GM19395 (cell line): ENCODE results near the gene TACR1.

ENCODE experiments used
- ATAC-seq: cut with Tn5 transposase; IDR thresholded peaks from one replicate; pipeline ENCODE4 v1.9.1; 2021; ENCODE audit warnings: mild to moderate bottlenecking, moderate library complexity; ENCODE audit not compliant: unreplicated experiment

TACR1 gene

GRCh38 chr2:75055142-75055819, 144.0 kb downstream of the TACR1 start:
- peak; percentile 29 for ATAC-seq

- no peak for ATAC-seq
Measured at GRCh38 chr2:75054296-75054695, 145.0 kb downstream of the TACR1 start.

- ATAC-seq, result peak; percentile 57
Measured at GRCh38 chr2:75053484-75054112, 145.7 kb downstream of the TACR1 start.

GRCh38 chr2:75047992-75048625, 151.2 kb downstream of the TACR1 start:
- ATAC-seq, result no peak

GRCh38 chr2:75047189-75047991, 151.9 kb downstream of the TACR1 start:
- ATAC-seq, result no peak

- no peak for ATAC-seq
Measured at GRCh38 chr2:75045526-75046050, 153.7 kb downstream of the TACR1 start.

GRCh38 chr2:75044291-75044690, 155.0 kb downstream of the TACR1 start:
- ATAC-seq, result no peak

GRCh38 chr2:75042823-75043222, 156.5 kb downstream of the TACR1 start:
- ATAC-seq, result no peak

GRCh38 chr2:75041731-75042600, 157.4 kb downstream of the TACR1 start:
- no peak for ATAC-seq

GRCh38 chr2:75041226-75041625, 158.1 kb downstream of the TACR1 start:
- ATAC-seq, result no peak

GRCh38 chr2:75035444-75036353, 163.6 kb downstream of the TACR1 start:
- ATAC-seq, result no peak

- ATAC-seq, result no peak
Measured at GRCh38 chr2:75033516-75033915, 165.8 kb downstream of the TACR1 start.

- no peak for ATAC-seq
Measured at GRCh38 chr2:75031906-75032803, 167.2 kb downstream of the TACR1 start.

- ATAC-seq, result no peak
Measured at GRCh38 chr2:75031171-75031570, 168.1 kb downstream of the TACR1 start.

- ATAC-seq, result no peak
Measured at GRCh38 chr2:75030218-75031009, 168.9 kb downstream of the TACR1 start.

GRCh38 chr2:75027886-75028285, 171.4 kb downstream of the TACR1 start:
- ATAC-seq, result no peak

GRCh38 chr2:75025633-75026380, 173.5 kb downstream of the TACR1 start:
- no peak for ATAC-seq
